HG03139 (cell line): Measurements from ENCODE around the gene ATP6V0C.

Experiments used
- ATAC-seq: cut with Tn5 transposase; IDR thresholded peaks from one replicate; pipeline ENCODE4 v1.9.1; 2021; ENCODE audit not compliant: unreplicated experiment

Gene ATP6V0C

GRCh38 chr16:2508722-2509400 lies 4.9 kb upstream of the ATP6V0C start:
- ATAC-seq = no peak

- ATAC-seq = no peak
These were observed 2.5 kb upstream of the ATP6V0C start for GRCh38 chr16:2511128-2511800.

- no peak for ATAC-seq
These were observed 1.6 kb upstream of the ATP6V0C start for GRCh38 chr16:2511996-2512734.

GRCh38 chr16:2512735-2513404 lies 882 bp upstream of the ATP6V0C start:
- ATAC-seq = no peak

GRCh38 chr16:2514333-2515179 lies 804 bp downstream of the ATP6V0C start:
- ATAC-seq = no peak

- ATAC-seq = no peak
These were observed 1.6 kb downstream of the ATP6V0C start for GRCh38 chr16:2515180-2515851.

- ATAC-seq = no peak
These were observed 2.9 kb downstream of the ATP6V0C start for GRCh38 chr16:2516391-2517240.

- ATAC-seq = no peak
These were observed 4.3 kb downstream of the ATP6V0C start for GRCh38 chr16:2517954-2518605.

GRCh38 chr16:2518823-2519710 lies 5.3 kb downstream of the ATP6V0C start:
- ATAC-seq = no peak

- ATAC-seq = no peak
These were observed 5.9 kb downstream of the ATP6V0C start for GRCh38 chr16:2519711-2520080.

- ATAC-seq = peak; percentile 41
These were observed 6.5 kb downstream of the ATP6V0C start, which contains the start of gene AMDHD2 for GRCh38 chr16:2520097-2520783. Gene AMDHD2, plus strand, starts transcription at chr16:2520371. Its CDS starts 88 bp downstream, at chr16:2520459.

- ATAC-seq = no peak
These were observed 7.2 kb downstream of the ATP6V0C start for GRCh38 chr16:2520784-2521531.

GRCh38 chr16:2523801-2524231 lies 10.1 kb downstream of the ATP6V0C start:
- ATAC-seq = no peak

GRCh38 chr16:2524339-2524938 lies 10.7 kb downstream of the ATP6V0C start:
- no peak for ATAC-seq

- no peak for ATAC-seq
These were observed 12.4 kb downstream of the ATP6V0C start for GRCh38 chr16:2526135-2526534.
